GM19372 (cell line): ENCODE results near the gene ISLR.

Experiments
- ATAC-seq: cut with Tn5 transposase; IDR thresholded peaks from one replicate; pipeline ENCODE4 v1.9.1; 2021; ENCODE audit warnings: mild to moderate bottlenecking, low read depth, moderate library complexity; ENCODE audit not compliant: unreplicated experiment

ISLR gene

GRCh38 chr15:74173380-74174218, at the start of gene ISLR:
ISLR (plus strand) TSS chr15:74173710; CDS start chr15:74174859, 1,149 bp downstream.
- no peak for ATAC-seq

GRCh38 chr15:74124196-74124595, 49.3 kb upstream of the ISLR start:
- ATAC-seq = no peak

- no peak for ATAC-seq
Observed at GRCh38 chr15:74124759-74125158, 48.8 kb upstream of the ISLR start.

GRCh38 chr15:74127255-74127953, 46.1 kb upstream of the ISLR start:
- peak; percentile 53 for ATAC-seq

- ATAC-seq = no peak
Observed at GRCh38 chr15:74127954-74128784, 45.3 kb upstream of the ISLR start.

- ATAC-seq = no peak
Observed at GRCh38 chr15:74128785-74129585, 44.5 kb upstream of the ISLR start.

- no peak for ATAC-seq
Observed at GRCh38 chr15:74129586-74130154, 43.8 kb upstream of the ISLR start.

GRCh38 chr15:74130155-74130848, 43.2 kb upstream of the ISLR start, which contains the start of gene ISLR2:
ISLR2 (plus strand) TSS chr15:74130586; CDS start chr15:74132755, 2,169 bp downstream.
- no peak for ATAC-seq

GRCh38 chr15:74130849-74131627, 42.5 kb upstream of the ISLR start:
- ATAC-seq = no peak

- no peak for ATAC-seq
Observed at GRCh38 chr15:74131628-74132413, 41.7 kb upstream of the ISLR start.

GRCh38 chr15:74132681-74133651, 40.5 kb upstream of the ISLR start:
- ATAC-seq = no peak

- no peak for ATAC-seq
Observed at GRCh38 chr15:74133694-74134386, 39.7 kb upstream of the ISLR start.

- ATAC-seq = no peak
Observed at GRCh38 chr15:74134387-74135027, 39.0 kb upstream of the ISLR start.

- no peak for ATAC-seq
Observed at GRCh38 chr15:74135041-74135565, 38.4 kb upstream of the ISLR start.

- ATAC-seq = no peak
Observed at GRCh38 chr15:74136540-74136813, 37.0 kb upstream of the ISLR start.
